ENCODE measurements around the gene KRTAP1-4.

The KRTAP1-4 gene

GRCh38 chr17:40996829-40997228 is 33.2 kb downstream of the KRTAP1-4 start:
- H3K4me1 ChIP-seq (ENCODE audit: insufficient read depth, low read length, severe bottlenecking) = no peaks in the 10 kb centered on the region
- no peak overlapping the region for H3K9ac ChIP-seq (ENCODE audit: low read length)
- no peaks in the 10 kb centered on the region for H4K20me1 ChIP-seq (ENCODE audit: insufficient read depth, low read length)
- no peaks in the 10 kb centered on the region for H3K9me2 ChIP-seq (ENCODE audit: low read depth, low read length)
- H3K4me2 ChIP-seq (ENCODE audit: low read length) = no peak overlapping the region
- H3K9me3 ChIP-seq (ENCODE audit: low read length) = no peaks in the 10 kb centered on the region
- H2AFZ ChIP-seq (ENCODE audit: low read length) = no peak overlapping the region
- no peaks in the 10 kb centered on the region for H3K79me2 ChIP-seq (ENCODE audit: insufficient read depth, low read length)
- H3K27ac ChIP-seq (ENCODE audit: low read depth, low read length, poor library complexity, severe bottlenecking) = no peak overlapping the region
- TF ChIP-seq EZH2 (IDR thresholded peaks at IDR 0.05; ENCODE audit: borderline replicate concordance, low read length) (no peak), CTCF (IDR thresholded peaks at IDR 0.05; ENCODE audit: low read length) (no peak)
- H3K27me3 ChIP-seq (ENCODE audit: insufficient read depth, low read length) = no peaks in the 10 kb centered on the region
- H3K4me3 ChIP-seq (ENCODE audit: low read depth, low read length, poor library complexity, severe bottlenecking) = no peak overlapping the region
- no peaks in the 10 kb centered on the region for H3F3A ChIP-seq (ENCODE audit: insufficient read depth, low read length)
- H3K36me3 ChIP-seq (ENCODE audit: insufficient read depth, low read length) = no peaks in the 10 kb centered on the region

GRCh38 chr17:40995116-40995515 is 34.9 kb downstream of the KRTAP1-4 start:
- Histone ChIP-seq H3K36me3 (ENCODE audit: insufficient read depth, low read length) (no peaks in the 10 kb centered on the region), H3K9me3 (ENCODE audit: low read length) (no peaks in the 10 kb centered on the region), H2AFZ (ENCODE audit: low read length) (no peak overlapping the region), H4K20me1 (ENCODE audit: insufficient read depth, low read length) (no peaks in the 10 kb centered on the region), H3F3A (ENCODE audit: insufficient read depth, low read length) (no peaks in the 10 kb centered on the region), H3K4me2 (ENCODE audit: low read length) (no peak overlapping the region), H3K4me3 (ENCODE audit: low read depth, low read length, poor library complexity, severe bottlenecking) (no peak overlapping the region), H3K9ac (ENCODE audit: low read length) (no peak overlapping the region), H3K4me1 (ENCODE audit: insufficient read depth, low read length, severe bottlenecking) (no peaks in the 10 kb centered on the region), H3K27me3 (ENCODE audit: insufficient read depth, low read length) (no peaks in the 10 kb centered on the region), H3K79me2 (ENCODE audit: insufficient read depth, low read length) (no peaks in the 10 kb centered on the region), H3K9me2 (ENCODE audit: low read depth, low read length) (no peaks in the 10 kb centered on the region), H3K27ac (ENCODE audit: low read depth, low read length, poor library complexity, severe bottlenecking) (no peak overlapping the region)
- TF ChIP-seq CTCF (IDR thresholded peaks at IDR 0.05; ENCODE audit: low read length) = no peak
- no peak for TF ChIP-seq EZH2 (IDR thresholded peaks at IDR 0.05; ENCODE audit: borderline replicate concordance, low read length)

DNA sequence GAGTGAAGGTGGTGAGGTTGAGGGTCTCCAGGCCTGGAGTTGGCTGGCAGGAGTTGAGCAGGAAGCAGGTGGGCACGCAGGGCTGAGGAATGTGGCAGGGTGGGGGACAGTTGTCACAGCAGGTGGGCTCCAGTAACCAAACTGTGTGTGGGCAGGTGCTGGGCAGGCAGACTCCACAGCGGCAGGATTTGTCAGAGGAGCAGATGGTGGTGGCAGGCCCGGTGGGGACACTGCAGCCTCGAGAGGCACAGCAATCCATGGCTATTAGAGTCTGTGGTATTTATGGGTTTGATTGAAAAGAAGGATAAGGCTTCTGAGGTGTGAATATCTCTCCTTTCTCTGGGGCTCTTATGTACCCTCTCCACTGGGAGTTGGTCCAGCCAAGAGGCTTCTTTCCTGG is 36.2 kb downstream of the KRTAP1-4 start, which contains the start of gene KRTAP3-3:
Gene KRTAP3-3 (minus strand): TSS at position 326 of the 400 bp plus-strand sequence. CDS start 67 bp downstream, at position 259.
- Histone ChIP-seq H3K4me2 (ENCODE audit: low read length) (no peak within 1 kb of the TSS), H3K27ac (ENCODE audit: low read depth, low read length, poor library complexity, severe bottlenecking) (no peak within 1 kb of the TSS), H3K9me2 (ENCODE audit: low read depth, low read length) (no peaks in the 10 kb centered on the region), H3K4me1 (ENCODE audit: insufficient read depth, low read length, severe bottlenecking) (no peaks in the 10 kb centered on the region), H3F3A (ENCODE audit: insufficient read depth, low read length) (no peaks in the 10 kb centered on the region), H3K36me3 (ENCODE audit: insufficient read depth, low read length) (no peaks in the 10 kb centered on the region), H3K4me3 (ENCODE audit: low read depth, low read length, poor library complexity, severe bottlenecking) (no peak within 1 kb of the TSS), H3K9me3 (ENCODE audit: low read length) (no peaks in the 10 kb centered on the region), H2AFZ (ENCODE audit: low read length) (no peak within 1 kb of the TSS), H3K27me3 (ENCODE audit: insufficient read depth, low read length) (no peaks in the 10 kb centered on the region), H4K20me1 (ENCODE audit: insufficient read depth, low read length) (no peaks in the 10 kb centered on the region), H3K79me2 (ENCODE audit: insufficient read depth, low read length) (no peaks in the 10 kb centered on the region), H3K9ac (ENCODE audit: low read length) (no peak within 1 kb of the TSS)
- no peak for TF ChIP-seq CTCF (IDR thresholded peaks at IDR 0.05; ENCODE audit: low read length)
